K562 (cell line): ENCODE results near the gene ZNF541. TPM values are rescaled to one million over a fixed set of nuclear protein-coding genes. Genes with fewer than 3 reads are reported as not detected.
A peak's percentile ranks its signal among the peaks of the same experiment; 100 is the strongest.

Experiments
- ATAC-seq: fragments of 200-7000 bp; cut with Tn5 transposase; 3 replicates; pipeline ENCODE4 v1.9.1; 2020; ENCODE audit warnings: moderate library complexity
- BruUV-seq: library from RNA; stranded (reverse); fragments of 400-500 nt; replicated peaks from 2 replicates; lab custom pipeline; 2021; lab: Mats Ljungman, UMichigan
- CTCF ChIA-PET: fragments of 300-600 bp; formaldehyde crosslinking; extraction: SDS; loops from one replicate; lab custom pipeline; 2021; ENCODE audit warnings: low intra/inter-chr PET ratio; lab: Yijun Ruan, JAX
- POLR2A ChIA-PET: fragments of 300-600, 350-650 bp; sonication (Branson Sonifier 250); formaldehyde crosslinking; extraction: SDS; loops from one replicate; lab custom pipeline; 2021; ENCODE audit warnings: antibody characterized with exemption, inconsistent platforms; lab: Yijun Ruan, JAX
- DNase-seq, 4 experiments: peaks; one replicate each; pipeline versions ENCODE4 v3.0.0 to v3.0.0-alpha.2; 2011 to 2018; ENCODE audit warnings: low spot score in 3 of 4, mixed read lengths in 3 of 4; ENCODE audit errors: extremely low read depth in 1 of 4
- FAIRE-seq: peaks from 2 replicates; lab custom pipeline; 2011; peaks lifted over from hg19 to GRCh38; lab: Jason Lieb, UNC
- H2AFZ ChIP-seq: 2 replicates; pipeline ENCODE4 v1.6.0; 2011; ENCODE audit warnings: low read depth, low read length, control low read depth, inconsistent platforms
- H3K27ac ChIP-seq: fragments of 200-600 bp; 3 replicates; pipeline ENCODE4 v1.8.0; 2011; ENCODE audit warnings: low read depth, mild to moderate bottlenecking, control low read depth, inconsistent platforms, low read length, moderate library complexity, mixed read lengths; ENCODE audit errors: extremely low read depth
- H3K27me3 ChIP-seq, 2 experiments: fragments of 300-600 bp in 1 of 2; 2 replicates in 1 of 2; 3 replicates in 1 of 2; pipeline versions ENCODE4 v1.6.0 to v1.8.0; 2011; ENCODE audit warnings: inconsistent platforms in 2 of 2, low read length in 2 of 2, mild to moderate bottlenecking in 1 of 2, mixed read lengths in 1 of 2, moderate library complexity in 1 of 2; ENCODE audit not compliant: control insufficient read depth in 2 of 2, insufficient read depth in 2 of 2
- H3K36me3 ChIP-seq: fragments of 300-600 bp; 3 replicates; pipeline ENCODE4 v1.8.0; 2011; ENCODE audit warnings: mild to moderate bottlenecking, low read length, inconsistent platforms; ENCODE audit not compliant: control insufficient read depth, insufficient read depth
- H3K4me1 ChIP-seq, 2 experiments: fragments of 200-600 bp in 1 of 2; replicated peaks in 1 of 2; 2 replicates in 1 of 2; 3 replicates in 1 of 2; pipeline versions ENCODE4 v1.5.1 to v1.8.0; 2011; ENCODE audit warnings: inconsistent platforms in 2 of 2, low read length in 2 of 2, mild to moderate bottlenecking in 1 of 2, mixed read lengths in 1 of 2, moderate library complexity in 1 of 2; ENCODE audit not compliant: control insufficient read depth in 2 of 2, insufficient read depth in 2 of 2
- H3K4me2 ChIP-seq: 2 replicates; pipeline ENCODE4 v1.6.1; 2011; ENCODE audit warnings: low read length, control low read depth, inconsistent platforms, mixed read lengths; ENCODE audit not compliant: insufficient read depth
- H3K4me3 ChIP-seq: fragments of 200-600 bp; sonication (generic), shearing (Covaris generic); 2 replicates; pipeline ENCODE4 v1.5.1; 2016; ENCODE audit warnings: control low read depth, inconsistent platforms
- H3K79me2 ChIP-seq: fragments of 200-600 bp; 3 replicates; pipeline ENCODE4 v1.8.0; 2011; ENCODE audit warnings: low read length, inconsistent platforms; ENCODE audit not compliant: control insufficient read depth, insufficient read depth
- H3K9ac ChIP-seq, 2 experiments: 2 replicates each; pipeline versions ENCODE4 v1.6.0 to v1.6.1; 2011; ENCODE audit warnings: low read depth in 2 of 2, low read length in 2 of 2, control low read depth in 1 of 2, inconsistent platforms in 1 of 2, mild to moderate bottlenecking in 1 of 2, mixed read lengths in 1 of 2; ENCODE audit not compliant: insufficient read depth in 1 of 2
- H3K9me1 ChIP-seq: one replicate; pipeline ENCODE4 v1.6.0; 2011; ENCODE audit warnings: inconsistent platforms, mild to moderate bottlenecking, low read length, moderate library complexity; ENCODE audit not compliant: control insufficient read depth, insufficient read depth
- H3K9me3 ChIP-seq: replicated peaks from 2 replicates; pipeline ENCODE4 v1.5.1; 2011; ENCODE audit warnings: low read depth, low read length, inconsistent platforms; ENCODE audit not compliant: control insufficient read depth, insufficient read depth
- H4K20me1 ChIP-seq: replicated peaks from 2 replicates; pipeline ENCODE4 v1.6.1; 2011; ENCODE audit warnings: low read length, inconsistent platforms, mixed read lengths; ENCODE audit not compliant: control insufficient read depth, insufficient read depth
- ARID1B ChIP-seq: fragments of 450-650 bp; IDR thresholded peaks from 2 replicates; pipeline ENCODE4 v1.6.1; 2016; ENCODE audit warnings: antibody characterized with exemption, mild to moderate bottlenecking, inconsistent platforms
- BDP1 ChIP-seq: IDR thresholded peaks from 3 replicates; pipeline ENCODE4 v1.6.1; 2011; ENCODE audit not compliant: insufficient read length, insufficient read depth
- ETV1 ChIP-seq: fragments of 450-650 bp; conservative IDR thresholded peaks from 2 replicates; pipeline ENCODE4 v1.6.1; 2016; ENCODE audit warnings: missing genetic modification characterization, control low read depth, low read depth, missing compliant biosample characterization
- HMGN3 ChIP-seq: IDR thresholded peaks from 2 replicates; pipeline ENCODE4 v1.6.1; 2011; ENCODE audit warnings: borderline replicate concordance, low read depth, mild to moderate bottlenecking, mixed read lengths, low read length; ENCODE audit not compliant: insufficient read length; ENCODE audit errors: extremely low read depth
- HNRNPUL1 ChIP-seq: fragments of 200-400 bp; formaldehyde crosslinking; IDR thresholded peaks from 2 replicates; pipeline ENCODE4 v1.6.1; 2017; ENCODE audit warnings: low read length
- JUNB ChIP-seq: fragments of 450-650 bp; formaldehyde crosslinking; conservative IDR thresholded peaks from 2 replicates; pipeline ENCODE4 v1.4.0; 2020; ENCODE audit warnings: mild to moderate bottlenecking
- MEIS2 ChIP-seq: fragments of 450-650 bp; IDR thresholded peaks from 2 replicates; pipeline ENCODE4 v1.6.1; 2014; ENCODE audit warnings: mild to moderate bottlenecking; ENCODE audit not compliant: partially characterized antibody
- NFATC3 ChIP-seq: fragments of 450-650 bp; IDR thresholded peaks from 2 replicates; pipeline ENCODE4 v1.6.1; 2017; ENCODE audit warnings: mild to moderate bottlenecking
- NFIC ChIP-seq: fragments of 450-650 bp; IDR thresholded peaks from 2 replicates; pipeline ENCODE4 v1.6.1; 2017; ENCODE audit warnings: mild to moderate bottlenecking, inconsistent platforms
- SREBF1 ChIP-seq: fragments of 150-350 bp; IDR thresholded peaks from 2 replicates; pipeline ENCODE4 v1.6.1; 2014; ENCODE audit warnings: antibody characterized with exemption, low read depth, low read length, borderline replicate concordance
- THRAP3 ChIP-seq: fragments of 450-650 bp; IDR thresholded peaks from 2 replicates; pipeline ENCODE4 v1.6.1; 2016; ENCODE audit warnings: mild to moderate bottlenecking, inconsistent platforms, borderline replicate concordance
- XRCC3 ChIP-seq: fragments of 450-650 bp; IDR thresholded peaks from 2 replicates; pipeline ENCODE4 v1.6.1; 2017; ENCODE audit warnings: mild to moderate bottlenecking, moderate library complexity
- ZNF121 ChIP-seq: sonication (generic); formaldehyde crosslinking; conservative IDR thresholded peaks from 2 replicates; pipeline ENCODE4 v1.8.0; 2022; ENCODE audit warnings: missing genetic modification reagents
- ZNF197 ChIP-seq: fragments of 200-800 bp; sonication (Bioruptor generic); IDR thresholded peaks from 2 replicates; pipeline ENCODE4 v1.6.1; 2016; ENCODE audit warnings: low read depth, missing genetic modification characterization, missing compliant biosample characterization
- ZNF830 ChIP-seq: fragments of 250-450 bp; sonication (Bioruptor Pico); IDR thresholded peaks from 2 replicates; pipeline ENCODE4 v1.5.0; 2021; ENCODE audit warnings: mild to moderate bottlenecking
- WGBS: fragments of 100-300 bp; shearing (Covaris generic); methylation state at CpG from one replicate; pipeline ENCODE4 v1.1.6; 2016; ENCODE audit warnings: low coverage, mixed read lengths; ENCODE audit not compliant: insufficient coverage; ENCODE audit errors: missing lambda C conversion rate; 5-methylcytosine and 5-hydroxymethylcytosine counted together
- in situ Hi-C: fragments of 300-500 bp; cut with MboI; formaldehyde crosslinking; loops from 4 replicates; pipeline ENCODE4 v1.15.0; 2018; ENCODE audit warnings: inconsistent platforms, mixed read lengths
- intact Hi-C: fragments of 100-400 bp; cut with micrococcal nuclease; formaldehyde crosslinking; loops from 2 replicates; pipeline ENCODE4 v1.14.2; 2022
- polyA plus RNA-seq, 8 experiments: library from polyadenylated mRNA; depleted of rRNA in 4 of 8; stranded (reverse) in 5 of 8; unstranded in 3 of 8; fragments of >200 nt; fragmentation: Nextera tagmentation in 2 of 8; fragmentation: Illumina TruSeq in 1 of 8; extraction: Ambion mirVana in 2 of 8; extraction: Trizol in 1 of 8; gene quantifications; 2 replicates each; pipeline versions ENCODE4 v1.2.1 to v1.2.3, GENCODE V29; 2011 to 2014; ENCODE audit warnings: inconsistent platforms in 1 of 8, missing spikeins in 1 of 8
- total RNA-seq, 7 experiments: library from RNA; depleted of rRNA in 6 of 7; stranded (reverse); fragments of >200 nt in 6 of 7; fragmentation: Illumina TruSeq in 2 of 7; extraction: Trizol in 2 of 7; gene quantifications; 2 replicates each; pipeline versions ENCODE4 v1.2.1 to v1.2.3, GENCODE V29; 2011 to 2021; ENCODE audit warnings: low replicate concordance in 1 of 7
- TF ChIP-seq, protein P1 (sequence below): fragments of 150-350 bp; conservative IDR thresholded peaks from 2 replicates; pipeline ENCODE4 v1.6.1; 2014; ENCODE audit warnings: low read length
- TF ChIP-seq, protein P2 (sequence below): sonication (generic); formaldehyde crosslinking; IDR thresholded peaks from 2 replicates; pipeline ENCODE4 v1.8.0; 2022; ENCODE audit warnings: mild to moderate bottlenecking, missing genetic modification reagents
- TF ChIP-seq, protein P3 (sequence below): fragments of 450-650 bp; IDR thresholded peaks from 2 replicates; pipeline ENCODE4 v1.6.1; 2016; ENCODE audit warnings: mild to moderate bottlenecking

Gene ZNF541
- total and polyA plus RNA-seq, 9 of the 15 experiments (the other 6 are each of a cell fraction or from before 2014, with no cell fraction given) = 0.04 to 0.11 (median 0.05) TPM; not detected in 1

DNA sequence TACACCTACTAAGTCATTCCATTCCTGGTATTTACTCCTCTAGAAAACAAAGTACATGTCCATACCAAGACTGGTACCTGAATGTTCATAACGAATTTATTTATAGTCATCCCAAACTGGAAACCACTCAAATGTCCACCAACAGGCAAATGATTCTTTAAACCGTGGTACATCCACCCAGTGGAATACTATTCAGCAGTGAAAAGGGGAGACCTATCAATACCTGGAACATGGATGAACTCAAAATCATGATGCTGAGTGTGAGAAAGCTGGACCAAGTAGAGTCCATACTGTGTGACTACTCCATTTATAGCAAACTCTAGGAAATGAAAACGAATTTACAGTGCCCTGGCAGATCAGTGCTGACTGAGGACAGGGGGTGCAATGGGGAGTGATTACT, 46.1 kb downstream of the ZNF541 start (continued):
- TF ChIP-seq, protein P1, sequence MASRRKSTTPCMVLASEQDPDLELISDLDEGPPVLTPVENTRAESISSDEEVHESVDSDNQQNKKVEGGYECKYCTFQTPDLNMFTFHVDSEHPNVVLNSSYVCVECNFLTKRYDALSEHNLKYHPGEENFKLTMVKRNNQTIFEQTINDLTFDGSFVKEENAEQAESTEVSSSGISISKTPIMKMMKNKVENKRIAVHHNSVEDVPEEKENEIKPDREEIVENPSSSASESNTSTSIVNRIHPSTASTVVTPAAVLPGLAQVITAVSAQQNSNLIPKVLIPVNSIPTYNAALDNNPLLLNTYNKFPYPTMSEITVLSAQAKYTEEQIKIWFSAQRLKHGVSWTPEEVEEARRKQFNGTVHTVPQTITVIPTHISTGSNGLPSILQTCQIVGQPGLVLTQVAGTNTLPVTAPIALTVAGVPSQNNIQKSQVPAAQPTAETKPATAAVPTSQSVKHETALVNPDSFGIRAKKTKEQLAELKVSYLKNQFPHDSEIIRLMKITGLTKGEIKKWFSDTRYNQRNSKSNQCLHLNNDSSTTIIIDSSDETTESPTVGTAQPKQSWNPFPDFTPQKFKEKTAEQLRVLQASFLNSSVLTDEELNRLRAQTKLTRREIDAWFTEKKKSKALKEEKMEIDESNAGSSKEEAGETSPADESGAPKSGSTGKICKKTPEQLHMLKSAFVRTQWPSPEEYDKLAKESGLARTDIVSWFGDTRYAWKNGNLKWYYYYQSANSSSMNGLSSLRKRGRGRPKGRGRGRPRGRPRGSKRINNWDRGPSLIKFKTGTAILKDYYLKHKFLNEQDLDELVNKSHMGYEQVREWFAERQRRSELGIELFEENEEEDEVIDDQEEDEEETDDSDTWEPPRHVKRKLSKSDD = no peak
- no peak for TF ChIP-seq NFATC3
- TF ChIP-seq, protein P2, sequence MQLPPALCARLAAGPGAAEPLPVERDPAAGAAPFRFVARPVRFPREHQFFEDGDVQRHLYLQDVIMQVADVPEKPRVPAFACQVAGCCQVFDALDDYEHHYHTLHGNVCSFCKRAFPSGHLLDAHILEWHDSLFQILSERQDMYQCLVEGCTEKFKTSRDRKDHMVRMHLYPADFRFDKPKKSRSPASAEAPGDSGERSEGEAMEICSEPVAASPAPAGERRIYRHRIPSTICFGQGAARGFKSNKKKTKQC (CRISPR knock-in tag) = no peak
- TF ChIP-seq XRCC3 = no peak
- TF ChIP-seq ZNF121 (CRISPR knock-in tag) = no peak

DNA sequence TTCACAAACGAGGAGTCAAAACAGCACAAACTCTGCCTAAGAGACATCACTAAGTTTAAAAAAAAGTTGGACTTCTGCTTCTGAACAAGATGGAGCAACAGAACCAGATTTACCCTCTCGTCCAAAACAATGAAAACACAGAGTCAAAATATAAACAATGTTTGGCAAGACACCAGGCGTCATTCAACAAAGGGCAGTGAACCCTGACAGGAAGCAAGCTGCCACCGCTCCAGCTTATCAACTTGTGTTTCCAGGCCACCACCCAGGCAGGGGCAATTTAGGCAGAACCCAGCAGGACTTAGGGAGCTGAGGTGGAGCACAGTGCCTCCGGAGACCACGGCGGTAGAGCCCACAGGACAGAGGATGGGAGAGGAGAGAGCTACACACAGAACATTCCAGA, 49.5 kb downstream of the ZNF541 start:
- no peak for ATAC-seq
- 10% methylated on average over 7 of the region's 7 CpGs for WGBS
- ChIA-PET POLR2A (no interaction called here), CTCF (no interaction called here)
- H3K4me1 ChIP-seq = peaks cover 5 to 12% of the 10 kb centered on the region in 2 experiments; a peak in 2 of 5 replicates
- in situ Hi-C loops = no loop called here
- no peaks in the 10 kb centered on the region for H3K9me3 ChIP-seq
- no peak overlapping the region for H3K9ac ChIP-seq
- no peaks in the 10 kb centered on the region for H3K79me2 ChIP-seq
- no peaks in the 10 kb centered on the region for H4K20me1 ChIP-seq
- DNase-seq = peak in 1 of 4 experiments; percentile 4
- H3K4me3 ChIP-seq = no peak overlapping the region
- BruUV-seq = no TSS peak
- H3K27me3 ChIP-seq = peaks cover 6 to 7% of the 10 kb centered on the region in 2 experiments; a peak in 4 of 5 replicates
- no peak overlapping the region for H3K4me2 ChIP-seq
- no peak for FAIRE-seq
- intact Hi-C loops = no loop called here
- no peaks in the 10 kb centered on the region for H3K36me3 ChIP-seq
- no peaks in the 10 kb centered on the region for H3K9me1 ChIP-seq
- H3K27ac ChIP-seq = no peak overlapping the region
- H2AFZ ChIP-seq = no peak overlapping the region; the same call in 1 of the 2 replicates
- TF ChIP-seq THRAP3 (no peak), JUNB (CRISPR knock-in tag) (no peak), ZNF830 (CRISPR knock-in tag) (no peak), HMGN3 (no peak), SREBF1 (no peak), BDP1 (no peak), ARID1B (no peak), ZNF197 (CRISPR knock-in tag) (no peak), MEIS2 (peak; percentile 14), HNRNPUL1 (no peak), ETV1 (tag) (peak; percentile 19; the same call in 1 of the 2 replicates), NFIC (no peak)
- TF ChIP-seq, protein P3, sequence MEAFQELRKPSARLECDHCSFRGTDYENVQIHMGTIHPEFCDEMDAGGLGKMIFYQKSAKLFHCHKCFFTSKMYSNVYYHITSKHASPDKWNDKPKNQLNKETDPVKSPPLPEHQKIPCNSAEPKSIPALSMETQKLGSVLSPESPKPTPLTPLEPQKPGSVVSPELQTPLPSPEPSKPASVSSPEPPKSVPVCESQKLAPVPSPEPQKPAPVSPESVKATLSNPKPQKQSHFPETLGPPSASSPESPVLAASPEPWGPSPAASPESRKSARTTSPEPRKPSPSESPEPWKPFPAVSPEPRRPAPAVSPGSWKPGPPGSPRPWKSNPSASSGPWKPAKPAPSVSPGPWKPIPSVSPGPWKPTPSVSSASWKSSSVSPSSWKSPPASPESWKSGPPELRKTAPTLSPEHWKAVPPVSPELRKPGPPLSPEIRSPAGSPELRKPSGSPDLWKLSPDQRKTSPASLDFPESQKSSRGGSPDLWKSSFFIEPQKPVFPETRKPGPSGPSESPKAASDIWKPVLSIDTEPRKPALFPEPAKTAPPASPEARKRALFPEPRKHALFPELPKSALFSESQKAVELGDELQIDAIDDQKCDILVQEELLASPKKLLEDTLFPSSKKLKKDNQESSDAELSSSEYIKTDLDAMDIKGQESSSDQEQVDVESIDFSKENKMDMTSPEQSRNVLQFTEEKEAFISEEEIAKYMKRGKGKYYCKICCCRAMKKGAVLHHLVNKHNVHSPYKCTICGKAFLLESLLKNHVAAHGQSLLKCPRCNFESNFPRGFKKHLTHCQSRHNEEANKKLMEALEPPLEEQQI = no peak
